ENCODE measurements around the gene INSL6.
"Not testable (repeated sequence)": the region's sequence is repeated elsewhere in the genome, so short reads cannot be mapped to it uniquely, and the experiment has no call there.

INSL6 gene

GRCh38 chr9:5185220-5185840 is at the start of gene INSL6:
Gene INSL6 (minus strand): TSS chr9:5185639. CDS start chr9:5185602, 37 bp downstream.
- DNase-seq = no peak

- no peak for DNase-seq
These were observed 45.8 kb upstream of the INSL6 start, which contains the start of gene INSL4 for GRCh38 chr9:5231212-5231611. Gene INSL4 (plus strand): TSS chr9:5231419. CDS start chr9:5231524, 105 bp downstream.

GRCh38 chr9:5230554-5230953 is 45.1 kb upstream of the INSL6 start:
- DNase-seq = no peak

DNA sequence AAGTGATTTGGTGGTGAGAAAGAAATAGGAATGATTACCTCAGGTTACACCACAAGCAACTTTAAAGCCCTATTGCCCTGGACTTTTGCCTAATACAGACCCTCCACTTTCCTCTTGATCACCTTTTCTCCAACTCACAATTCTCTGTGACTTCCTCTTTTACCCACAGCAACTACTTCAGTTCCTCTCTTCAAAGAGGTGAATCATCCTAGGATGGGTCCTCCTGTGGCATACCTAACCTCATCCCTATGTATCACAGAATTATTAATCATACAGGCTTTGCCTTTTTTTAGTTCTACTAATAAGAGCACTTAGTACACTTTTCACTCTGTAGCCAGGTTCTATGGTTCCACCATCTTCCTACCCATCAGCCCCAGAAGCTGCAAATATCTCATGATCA is 19.6 kb upstream of the INSL6 start:
- DNase-seq = no peak

- DNase-seq = no peak
These were observed 10.0 kb upstream of the INSL6 start for GRCh38 chr9:5195463-5195862.

DNA sequence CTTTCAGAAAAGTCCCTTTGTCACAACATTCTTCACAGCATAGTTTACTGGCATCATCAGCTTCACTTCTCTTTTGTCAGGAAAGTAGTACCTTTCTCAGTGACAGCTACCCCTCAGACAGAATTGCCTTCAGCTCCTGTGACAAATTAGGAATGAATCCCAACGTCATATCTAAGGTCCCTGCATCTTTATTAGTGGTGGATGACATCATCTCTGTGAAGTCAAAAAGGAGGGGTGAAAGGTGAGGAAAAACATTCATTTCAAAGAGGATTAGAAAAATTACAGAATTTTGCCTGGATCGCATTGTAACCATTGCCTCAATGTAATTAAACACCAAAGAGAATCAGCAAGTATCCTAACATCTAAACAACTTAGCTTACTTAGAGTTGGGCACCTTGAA is 7.9 kb upstream of the INSL6 start:
- DNase-seq = no peak

DNA sequence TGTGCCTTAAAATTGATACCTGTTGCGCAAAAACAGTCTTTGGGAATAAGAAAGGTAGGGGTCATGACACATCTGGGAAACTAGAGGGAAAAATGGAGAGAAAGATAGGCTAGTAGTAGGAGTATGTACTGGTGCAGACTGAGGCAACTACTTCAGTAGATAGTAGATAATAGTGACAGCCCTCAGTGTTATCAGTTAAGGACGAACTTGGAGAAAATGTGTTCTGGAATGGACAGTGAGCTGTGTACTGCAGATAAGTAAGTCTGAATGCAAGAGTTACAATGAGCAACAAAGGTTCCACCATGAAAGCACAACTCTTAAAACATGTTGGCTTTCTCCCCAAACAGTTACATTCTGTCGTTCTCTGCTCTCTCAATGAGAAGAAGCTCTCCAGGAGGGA is 6.5 kb upstream of the INSL6 start:
- no peak for DNase-seq

DNA sequence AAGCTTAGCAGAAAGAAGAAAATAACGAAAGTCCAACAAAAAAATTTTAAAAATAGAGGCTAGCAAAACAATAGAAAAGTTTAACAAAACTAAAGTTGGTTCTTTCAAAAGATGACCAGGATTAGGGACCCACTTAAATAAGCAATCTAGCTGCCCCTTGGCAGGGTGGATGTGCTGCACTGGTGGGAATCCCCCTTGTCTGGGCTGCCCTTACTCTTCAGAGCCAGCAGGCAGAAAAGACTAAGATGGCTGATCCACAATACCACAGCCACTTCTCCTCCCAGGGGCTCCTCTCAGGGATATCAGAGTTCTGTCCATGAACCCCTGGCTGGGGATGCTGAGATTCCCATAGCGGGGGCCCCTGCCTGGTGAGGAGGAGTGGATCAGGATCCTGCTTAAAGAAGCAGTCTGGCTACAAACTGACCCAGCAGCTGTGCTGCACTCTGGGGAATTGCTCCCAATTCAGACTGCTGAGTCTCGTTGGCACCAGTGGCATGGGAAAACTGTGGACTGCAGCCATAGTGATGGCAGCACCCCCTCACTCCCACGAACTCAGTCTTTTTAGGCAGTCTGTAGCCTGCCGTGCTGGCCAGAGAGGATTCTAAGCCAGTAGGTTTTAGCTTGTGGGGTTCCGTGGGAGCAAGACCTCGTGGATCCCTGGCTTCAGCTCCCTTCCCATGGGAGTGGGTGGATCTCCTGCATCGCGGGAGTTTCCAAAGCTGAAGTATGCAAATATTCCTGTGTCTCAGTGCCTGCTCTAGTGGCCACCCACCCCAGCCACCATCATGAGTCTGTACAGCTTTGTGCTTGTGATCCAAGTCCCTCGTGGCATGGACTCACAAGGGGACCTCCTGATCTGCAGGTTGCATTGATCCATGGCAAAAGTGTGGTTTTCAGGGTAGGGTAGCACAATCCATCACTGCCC is 2.9 kb upstream of the INSL6 start:
- DNase-seq = no peak

GRCh38 chr9:5186416-5187169 is 1.2 kb upstream of the INSL6 start:
- DNase-seq = peak; percentile 53

DNA sequence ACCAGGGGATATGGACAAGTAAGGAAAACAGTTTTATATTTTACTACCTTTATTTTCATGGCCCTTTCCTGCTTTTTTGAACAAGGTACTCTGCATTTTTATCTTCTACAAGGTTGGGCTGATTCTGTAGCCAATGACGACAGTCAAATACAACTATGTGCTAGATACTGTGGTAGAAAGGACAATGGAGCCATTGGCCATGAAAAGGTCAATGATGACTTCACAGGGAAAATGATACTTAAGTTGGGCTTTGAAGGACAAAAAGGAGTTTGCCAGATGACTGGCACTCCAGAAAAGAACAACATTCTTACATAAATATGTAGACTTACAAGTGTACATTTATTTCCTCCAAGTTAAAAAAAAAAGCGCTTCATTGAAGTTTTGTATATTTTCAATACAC is 663 bp downstream of the INSL6 start:
- no peak for DNase-seq

DNA sequence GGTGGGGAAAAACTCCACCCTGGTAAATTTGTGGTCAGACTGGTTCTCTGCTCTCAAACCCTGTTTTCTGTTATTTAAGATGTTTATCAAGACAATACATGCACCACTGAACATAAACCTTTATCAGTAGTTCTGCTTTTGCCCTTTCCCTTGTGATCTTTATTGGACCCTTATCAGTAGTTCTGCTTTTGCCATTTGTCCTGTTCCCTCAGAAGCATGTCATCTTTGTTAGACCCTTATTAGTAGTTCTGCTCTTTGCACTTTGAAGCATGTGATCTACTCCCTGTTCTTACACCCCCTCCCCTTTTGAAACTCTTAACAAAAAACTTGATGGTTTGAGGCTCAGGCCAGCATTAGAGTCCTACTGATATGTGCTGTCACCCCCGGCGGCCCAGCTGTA is 4.8 kb downstream of the INSL6 start:
- not testable (repeated sequence) for DNase-seq

- no peak for DNase-seq
These were observed 7.2 kb downstream of the INSL6 start for GRCh38 chr9:5178126-5178805.

DNA sequence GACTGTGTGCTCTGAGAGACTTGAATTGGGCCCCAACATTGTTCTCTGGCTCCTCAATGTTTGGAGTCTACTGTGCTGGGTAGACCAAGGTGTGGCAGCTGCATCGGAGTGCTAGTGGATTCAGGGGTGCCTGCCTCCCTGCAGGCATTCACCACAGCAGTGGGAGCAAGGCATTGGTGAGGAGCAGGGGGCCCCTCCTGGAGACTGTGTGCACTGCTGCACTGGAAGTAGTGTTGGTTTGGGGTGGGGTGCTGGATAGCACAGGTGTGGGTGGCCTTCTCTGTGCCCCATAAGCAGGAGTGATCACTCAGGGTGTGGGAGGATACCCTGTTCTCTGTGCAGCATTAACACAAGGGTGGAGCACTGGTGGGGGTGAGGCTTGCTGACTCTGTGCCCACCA is 39.2 kb downstream of the INSL6 start:
- DNase-seq = no peak

DNA sequence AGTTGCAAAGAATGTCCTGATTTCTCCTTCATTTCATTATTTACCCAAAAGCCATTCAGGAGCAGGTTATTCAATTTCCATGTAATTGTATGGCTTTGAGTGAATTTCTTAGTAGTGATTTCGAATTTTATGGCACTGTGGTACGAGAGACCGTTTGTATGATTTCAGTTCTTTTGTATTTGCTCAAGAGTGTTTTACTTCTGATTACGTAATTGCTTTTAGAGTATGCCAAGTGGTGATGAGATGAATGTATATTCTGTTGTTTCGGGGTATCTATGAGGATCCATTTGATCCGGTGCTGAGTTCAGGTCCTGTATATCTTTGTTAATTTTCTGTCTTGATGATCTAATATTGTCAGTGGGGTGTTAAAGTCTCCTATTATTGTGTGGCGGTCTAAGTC is 41.2 kb downstream of the INSL6 start:
- no peak for DNase-seq

- DNase-seq = no peak
These were observed 45.3 kb downstream of the INSL6 start for GRCh38 chr9:5140151-5140550.

DNA sequence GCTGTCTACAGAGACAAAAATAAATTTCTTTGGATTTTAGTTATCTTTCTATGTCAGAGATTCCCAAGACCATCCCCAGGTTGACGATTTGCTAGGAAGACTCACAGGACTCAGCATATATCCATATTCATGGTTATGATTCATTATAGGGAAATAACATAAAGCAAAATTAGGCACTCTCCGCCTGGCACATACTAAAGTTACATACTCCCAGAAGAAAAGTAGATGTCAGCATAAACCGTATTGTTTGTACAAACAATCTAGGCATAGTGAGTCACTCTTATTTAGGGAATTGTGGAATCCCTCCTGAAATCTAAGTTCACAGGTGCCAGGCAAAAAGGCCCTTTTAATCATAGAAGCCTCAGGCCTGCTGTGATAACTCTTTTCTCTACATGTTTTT is 62.9 kb downstream of the INSL6 start:
- no peak for DNase-seq

DNA sequence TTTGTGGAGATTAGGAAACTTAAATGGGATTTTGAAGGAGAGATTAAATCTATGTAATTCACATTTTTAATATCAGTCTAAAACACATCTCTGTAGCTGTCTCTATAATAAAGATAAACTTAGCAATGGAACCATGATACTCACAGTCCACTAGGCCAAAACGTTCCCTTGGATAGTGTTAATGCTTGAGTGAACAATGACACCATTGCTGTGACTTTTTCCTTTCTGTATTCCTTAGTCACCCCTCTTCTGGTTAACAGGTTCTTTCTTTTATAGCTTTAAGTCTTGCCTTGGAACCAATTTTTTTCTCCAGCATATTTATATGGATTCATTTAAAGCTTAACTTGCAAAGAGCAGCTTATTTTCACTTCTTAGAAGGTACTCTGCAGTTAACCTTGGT is 63.3 kb downstream of the INSL6 start:
- DNase-seq = no peak

DNA sequence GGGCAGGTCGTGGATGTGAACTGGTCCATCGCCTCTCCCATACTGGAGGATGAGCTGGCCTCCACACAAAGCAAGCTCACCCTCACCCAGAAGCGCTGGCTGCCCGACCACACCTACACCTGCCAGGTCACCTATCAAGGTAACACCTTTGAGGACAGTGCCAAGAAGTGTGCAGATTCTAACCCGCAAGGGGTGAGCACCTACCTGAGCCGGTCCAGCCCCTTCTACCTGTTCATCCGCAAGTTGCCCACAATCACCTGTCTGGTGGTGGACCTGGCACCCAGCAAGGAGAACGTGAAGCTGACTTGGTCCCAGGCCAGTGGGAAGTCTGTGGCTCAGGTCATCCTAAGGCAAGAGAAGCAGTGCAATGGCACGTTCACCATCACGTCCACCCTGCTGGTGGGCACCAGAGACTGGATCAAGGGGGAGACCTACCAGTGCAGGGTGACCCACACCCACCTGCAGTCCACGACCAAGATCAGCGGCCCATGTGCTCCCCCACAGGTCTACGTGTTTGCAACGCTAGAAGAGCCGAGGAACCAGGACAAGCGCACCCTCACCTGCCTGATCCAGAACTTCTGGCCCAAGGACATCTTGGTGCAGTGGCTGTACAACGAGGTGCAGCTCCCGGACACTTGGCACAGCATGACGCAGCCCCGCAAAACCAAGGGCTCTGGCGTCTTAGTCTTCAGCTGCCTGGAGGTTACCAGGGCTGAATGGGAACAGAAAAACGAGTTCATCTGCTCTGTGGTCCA is 71.3 kb downstream of the INSL6 start:
- DNase-seq = no peak
